ENCODE results near the gene PLA2G6. TPM values are rescaled to one million over a fixed set of nuclear protein-coding genes. Genes with fewer than 3 reads are reported as not detected.
"Not testable (repeated sequence)": the region's sequence is repeated elsewhere in the genome, so short reads cannot be mapped to it uniquely, and the experiment has no call there.

The PLA2G6 gene
- total and polyA plus RNA-seq, 4 donors: 8.8 to 74.1 (median 25.4) TPM

GRCh38 chr22:38118182-38118581 lies 63.4 kb downstream of the PLA2G6 start:
- H3K9me3 ChIP-seq (ENCODE audit: control insufficient read depth, low read length): no peaks in the 10 kb centered on the region
- H3K36me3 ChIP-seq (ENCODE audit: control insufficient read depth in 1 of 2, insufficient read depth in 2 of 2, low read length in 1 of 2): no peaks in the 10 kb centered on the region
- H3K4me3 ChIP-seq (ENCODE audit: low read length in 2 of 2): no peak overlapping the region
- no peaks in the 10 kb centered on the region for H3K27me3 ChIP-seq (ENCODE audit: control insufficient read depth in 1 of 2, insufficient read depth in 2 of 2, low read length in 1 of 2)
- H3K4me1 ChIP-seq (ENCODE audit: control insufficient read depth in 1 of 2, insufficient read depth in 2 of 2, low read length in 2 of 2): no peaks in the 10 kb centered on the region
- 94 to 95% methylated on average over 3 of the region's 3 CpGs for WGBS, 2 donors
- no peak overlapping the region for H3K27ac ChIP-seq (ENCODE audit: low read depth in 1 of 2, low read length in 2 of 2)
- intact Hi-C loops (cut with DNase I): loop anchor here in 1 of 2 donors (5.0 kb wide), 1 partner anchor 234 kb away; no protein-coding TSS in a partner anchor
- no peak for ATAC-seq (ENCODE audit: low FRiP score)
- DNase-seq: no peak

- not testable (repeated sequence) for H3K36me3 ChIP-seq (ENCODE audit: control insufficient read depth in 1 of 2, insufficient read depth in 2 of 2, low read length in 1 of 2); ATAC-seq (ENCODE audit: low FRiP score); H3K27me3 ChIP-seq (ENCODE audit: control insufficient read depth in 1 of 2, insufficient read depth in 2 of 2, low read length in 1 of 2); H3K9me3 ChIP-seq (ENCODE audit: control insufficient read depth, low read length); H3K27ac ChIP-seq (ENCODE audit: low read depth in 1 of 2, low read length in 2 of 2); H3K4me3 ChIP-seq (ENCODE audit: low read length in 2 of 2); H3K4me1 ChIP-seq (ENCODE audit: control insufficient read depth in 1 of 2, insufficient read depth in 2 of 2, low read length in 2 of 2)
- DNase-seq: peak; percentile 15 to 33
- intact Hi-C loops (cut with DNase I): loop anchor here in 1 of 2 donors (5.0 kb wide), 1 partner anchor 235 kb away; no protein-coding TSS in a partner anchor
- 89 to 91% methylated on average over 10 of the region's 10 CpGs for WGBS, 2 donors
These were observed 64.1 kb downstream of the PLA2G6 start for GRCh38 chr22:38117556-38117955.

GRCh38 chr22:38115423-38116205 lies 66.0 kb downstream of the PLA2G6 start:
- 96 to 97% methylated on average over 31 of the region's 31 CpGs for WGBS, 2 donors
- peak; percentile 35 to 77 for DNase-seq
- intact Hi-C loops (cut with DNase I): loop anchor here (1.0 to 5.0 kb wide), 2 partner anchors 237 to 238 kb away; no protein-coding TSS in a partner anchor
- Histone ChIP-seq H3K27me3 (ENCODE audit: control insufficient read depth in 1 of 2, insufficient read depth in 2 of 2, low read length in 1 of 2) (no peaks in the 10 kb centered on the region), H3K4me1 (ENCODE audit: control insufficient read depth in 1 of 2, insufficient read depth in 2 of 2, low read length in 2 of 2) (no peaks in the 10 kb centered on the region), H3K9me3 (ENCODE audit: control insufficient read depth, low read length) (no peaks in the 10 kb centered on the region), H3K27ac (ENCODE audit: low read depth in 1 of 2, low read length in 2 of 2) (no peak overlapping the region), H3K36me3 (ENCODE audit: control insufficient read depth in 1 of 2, insufficient read depth in 2 of 2, low read length in 1 of 2) (no peaks in the 10 kb centered on the region), H3K4me3 (ENCODE audit: low read length in 2 of 2) (no peak overlapping the region)
- no peak for ATAC-seq (ENCODE audit: low FRiP score)

- no peaks in the 10 kb centered on the region for H3K4me1 ChIP-seq (ENCODE audit: control insufficient read depth in 1 of 2, insufficient read depth in 2 of 2, low read length in 2 of 2)
- H3K9me3 ChIP-seq (ENCODE audit: control insufficient read depth, low read length): no peaks in the 10 kb centered on the region
- intact Hi-C loops (cut with DNase I): loop anchor here (1.0 to 5.0 kb wide), 3 partner anchors 68 to 239 kb away; partner anchors contain the start of gene PLA2G6 (in 1 of the 2)
- no peak overlapping the region for H3K4me3 ChIP-seq (ENCODE audit: low read length in 2 of 2)
- no peak overlapping the region for H3K27ac ChIP-seq (ENCODE audit: low read depth in 1 of 2, low read length in 2 of 2)
- WGBS, 2 donors: 45 to 51% methylated on average over 31 to 32 of the region's 32 CpGs
- H3K36me3 ChIP-seq (ENCODE audit: control insufficient read depth in 1 of 2, insufficient read depth in 2 of 2, low read length in 1 of 2): no peaks in the 10 kb centered on the region
- ATAC-seq (ENCODE audit: low FRiP score) (peak; percentile 85), DNase-seq (peak; percentile 91 to 96)
- H3K27me3 ChIP-seq (ENCODE audit: control insufficient read depth in 1 of 2, insufficient read depth in 2 of 2, low read length in 1 of 2): no peaks in the 10 kb centered on the region
These were observed 66.9 kb downstream of the PLA2G6 start for GRCh38 chr22:38114484-38115398.

GRCh38 chr22:38112381-38112780 lies 69.2 kb downstream of the PLA2G6 start:
- ATAC-seq (ENCODE audit: low FRiP score): no peak
- Histone ChIP-seq H3K9me3 (ENCODE audit: control insufficient read depth, low read length) (no peaks in the 10 kb centered on the region), H3K27me3 (ENCODE audit: control insufficient read depth in 1 of 2, insufficient read depth in 2 of 2, low read length in 1 of 2) (no peaks in the 10 kb centered on the region), H3K4me1 (ENCODE audit: control insufficient read depth in 1 of 2, insufficient read depth in 2 of 2, low read length in 2 of 2) (no peaks in the 10 kb centered on the region), H3K4me3 (ENCODE audit: low read length in 2 of 2) (no peak overlapping the region), H3K27ac (ENCODE audit: low read depth in 1 of 2, low read length in 2 of 2) (no peak overlapping the region), H3K36me3 (ENCODE audit: control insufficient read depth in 1 of 2, insufficient read depth in 2 of 2, low read length in 1 of 2) (no peaks in the 10 kb centered on the region)
- intact Hi-C loops (cut with DNase I): loop anchor here in 1 of 2 donors (5.0 kb wide), 1 partner anchor 70 kb away; the partner anchor contains the start of gene PLA2G6
- peak in 1 of 2 donors; percentile 71 for DNase-seq
- whole genome bisulfite sequencing, 2 donors: 94 to 95% methylated on average over 20 to 22 of the region's 22 CpGs

GRCh38 chr22:38111925-38112355 lies 69.7 kb downstream of the PLA2G6 start:
- no peaks in the 10 kb centered on the region for H3K27me3 ChIP-seq (ENCODE audit: control insufficient read depth in 1 of 2, insufficient read depth in 2 of 2, low read length in 1 of 2)
- H3K27ac ChIP-seq (ENCODE audit: low read depth in 1 of 2, low read length in 2 of 2): no peak overlapping the region
- no peaks in the 10 kb centered on the region for H3K9me3 ChIP-seq (ENCODE audit: control insufficient read depth, low read length)
- intact Hi-C loops (cut with DNase I): loop anchor here in 1 of 2 donors (5.0 kb wide), 1 partner anchor 70 kb away; the partner anchor contains the start of gene PLA2G6
- ATAC-seq (ENCODE audit: low FRiP score): no peak
- DNase-seq: peak in 1 of 2 donors; percentile 72
- H3K4me3 ChIP-seq (ENCODE audit: low read length in 2 of 2): no peak overlapping the region
- no peaks in the 10 kb centered on the region for H3K36me3 ChIP-seq (ENCODE audit: control insufficient read depth in 1 of 2, insufficient read depth in 2 of 2, low read length in 1 of 2)
- 62 to 69% methylated on average over 11 of the region's 11 CpGs for WGBS, 2 donors
- no peaks in the 10 kb centered on the region for H3K4me1 ChIP-seq (ENCODE audit: control insufficient read depth in 1 of 2, insufficient read depth in 2 of 2, low read length in 2 of 2)

GRCh38 chr22:38110863-38111852 lies 70.5 kb downstream of the PLA2G6 start:
- no peaks in the 10 kb centered on the region for H3K9me3 ChIP-seq (ENCODE audit: control insufficient read depth, low read length)
- 87 to 90% methylated on average over 30 of the region's 30 CpGs for WGBS, 2 donors
- H3K4me1 ChIP-seq (ENCODE audit: control insufficient read depth in 1 of 2, insufficient read depth in 2 of 2, low read length in 2 of 2): no peaks in the 10 kb centered on the region
- no peaks in the 10 kb centered on the region for H3K36me3 ChIP-seq (ENCODE audit: control insufficient read depth in 1 of 2, insufficient read depth in 2 of 2, low read length in 1 of 2)
- DNase-seq (peak in 1 of 2 donors; percentile 75), ATAC-seq (ENCODE audit: low FRiP score) (no peak)
- no peaks in the 10 kb centered on the region for H3K27me3 ChIP-seq (ENCODE audit: control insufficient read depth in 1 of 2, insufficient read depth in 2 of 2, low read length in 1 of 2)
- intact Hi-C loops (cut with DNase I): loop anchor here in 1 of 2 donors (5.0 kb wide), 1 partner anchor 71 kb away; the partner anchor contains the start of gene PLA2G6
- no peak overlapping the region for H3K4me3 ChIP-seq (ENCODE audit: low read length in 2 of 2)
- no peak overlapping the region for H3K27ac ChIP-seq (ENCODE audit: low read depth in 1 of 2, low read length in 2 of 2)

Measured in aorta (tissue), 5 donors.